SKM-1 treated with dmso at 0.1 percent for 144 hours (cell line): ENCODE results near the gene PTPRN2.
"Not testable (repeated sequence)": the region's sequence is repeated elsewhere in the genome, so short reads cannot be mapped to it uniquely, and the experiment has no call there.

ENCODE experiments used
- DNase-seq: peaks from one replicate; lab custom pipeline; 2025; ENCODE audit not compliant: unreplicated experiment; lab: John Stamatoyannopoulos, UW

Gene PTPRN2

DNA sequence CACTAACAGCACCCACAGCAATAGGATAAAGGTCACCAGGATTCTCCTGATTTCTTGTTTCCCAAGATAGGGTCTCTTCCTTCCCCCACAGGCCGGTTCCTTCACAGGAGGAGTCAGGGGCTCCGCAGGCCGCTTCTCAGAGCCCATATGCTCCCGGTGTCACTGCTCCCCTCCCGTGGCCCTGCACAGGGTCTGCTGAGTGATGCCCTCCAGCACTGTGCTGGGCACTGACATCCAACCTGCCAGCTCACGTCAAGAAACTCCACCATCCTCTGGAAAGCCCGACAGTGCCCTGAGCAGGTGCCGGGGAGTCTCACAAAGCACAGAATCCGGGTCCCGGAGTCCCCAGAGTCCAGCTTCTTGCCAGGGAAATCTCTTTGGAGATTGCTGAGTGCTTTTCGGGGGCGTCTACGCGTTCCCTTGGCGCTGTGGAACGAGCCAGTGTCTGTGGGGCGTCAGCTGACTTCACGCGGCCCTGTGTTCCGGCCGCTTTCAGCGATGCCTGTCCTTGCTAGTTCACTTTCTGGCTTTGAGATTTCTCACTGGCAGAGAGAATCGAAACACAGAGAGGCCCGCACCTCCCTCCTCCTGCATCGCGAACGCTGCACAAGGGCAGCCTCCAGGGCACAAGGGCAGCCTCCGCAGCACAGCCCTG, 683.3 kb downstream of the PTPRN2 start:
- no peak for DNase-seq

DNA sequence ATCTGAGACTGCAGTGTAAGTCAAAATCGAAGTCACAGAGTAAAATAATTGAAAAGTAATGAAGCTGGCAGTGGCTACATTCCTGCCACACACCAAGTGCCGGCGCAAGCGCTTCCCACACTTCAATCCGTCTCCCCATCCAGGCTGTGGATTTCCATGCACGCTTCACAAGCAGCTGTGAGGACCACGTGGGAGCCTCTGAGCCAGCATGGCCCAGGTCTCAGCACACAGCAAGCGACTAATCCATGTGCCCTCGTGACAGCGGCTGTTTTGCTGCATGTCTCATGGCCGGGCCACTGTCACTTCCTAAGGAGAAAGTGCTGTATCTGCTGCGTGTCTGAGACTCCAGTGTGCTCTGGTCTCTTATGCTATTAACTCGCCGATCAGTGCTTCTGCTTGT, 683.9 kb downstream of the PTPRN2 start:
- DNase-seq = no peak

DNA sequence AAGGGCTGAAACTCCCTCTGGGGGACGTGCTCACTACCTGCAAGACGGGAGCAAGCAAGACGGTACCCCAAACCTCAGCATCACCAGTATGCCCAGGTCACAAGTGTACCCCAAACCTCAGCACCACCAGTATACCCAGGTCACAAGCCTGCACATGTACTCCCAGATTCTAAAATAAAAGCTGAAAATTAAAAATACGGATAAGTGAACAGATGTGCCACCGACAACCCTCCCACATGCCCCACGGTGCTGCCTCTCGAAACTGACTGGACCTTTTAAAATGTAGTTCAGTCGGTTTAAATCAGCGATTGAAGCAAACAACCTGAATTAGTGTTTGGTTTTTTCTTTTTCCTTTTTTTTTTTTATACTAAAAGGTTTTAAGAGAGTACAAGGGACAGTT, 684.3 kb downstream of the PTPRN2 start:
- no peak for DNase-seq

DNA sequence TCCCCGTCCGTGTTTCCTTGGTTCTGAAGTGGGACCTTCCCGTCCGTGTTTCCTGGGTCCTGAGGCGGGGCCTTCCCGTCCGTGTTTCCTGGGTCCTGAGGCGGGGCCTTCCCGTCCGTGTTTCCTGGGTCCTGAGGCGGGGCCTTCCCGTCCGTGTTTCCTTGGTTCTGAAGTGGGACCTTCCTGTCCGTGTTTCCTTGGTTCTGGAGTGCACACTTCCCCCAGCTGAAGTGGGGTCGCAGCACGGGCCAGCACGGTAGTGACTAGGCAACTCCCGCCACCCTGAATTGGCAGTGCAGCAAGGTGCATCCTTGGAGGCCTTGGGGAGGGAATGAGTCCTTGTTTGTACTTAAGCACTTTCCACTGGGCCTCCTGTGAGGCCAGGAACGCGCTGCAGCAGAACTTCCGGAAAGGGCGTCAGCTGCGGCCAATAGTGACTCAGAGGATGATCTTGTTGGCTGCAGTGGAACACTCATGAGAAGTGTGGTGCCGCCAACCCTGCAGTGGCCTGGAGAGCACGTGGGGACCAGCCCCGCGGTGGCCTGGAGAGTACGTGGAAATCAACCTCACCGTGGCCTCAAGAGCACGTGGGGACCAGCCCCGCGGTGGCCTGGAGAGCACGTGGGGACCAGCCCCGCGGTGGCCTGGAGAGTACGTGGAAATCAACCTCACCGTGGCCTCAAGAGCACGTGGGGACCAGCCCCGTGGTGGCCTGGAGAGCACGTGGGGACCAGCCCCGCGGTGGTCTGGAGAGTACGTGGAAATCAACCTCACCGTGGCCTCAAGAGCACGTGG, 685.6 kb downstream of the PTPRN2 start:
- not testable (repeated sequence) for DNase-seq

DNA sequence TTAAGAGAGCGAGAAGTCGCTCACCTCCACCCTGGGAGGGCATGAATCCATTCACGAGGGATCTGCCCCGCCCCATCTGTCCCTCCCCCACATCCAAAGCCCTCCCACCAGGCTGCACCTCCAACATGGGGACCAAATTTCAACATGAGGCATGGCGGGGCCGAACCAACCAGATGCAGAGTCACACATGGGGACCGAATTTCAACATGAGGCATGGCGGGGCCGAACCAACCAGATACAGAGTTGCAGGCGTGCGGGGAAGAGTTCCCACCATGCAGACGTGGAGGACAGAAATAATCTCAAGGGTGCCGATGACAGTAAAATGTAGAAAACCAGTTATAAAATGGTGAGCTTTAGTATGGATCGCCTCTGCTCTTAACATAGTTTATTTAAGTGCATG, 686.5 kb downstream of the PTPRN2 start:
- DNase-seq = no peak

DNA sequence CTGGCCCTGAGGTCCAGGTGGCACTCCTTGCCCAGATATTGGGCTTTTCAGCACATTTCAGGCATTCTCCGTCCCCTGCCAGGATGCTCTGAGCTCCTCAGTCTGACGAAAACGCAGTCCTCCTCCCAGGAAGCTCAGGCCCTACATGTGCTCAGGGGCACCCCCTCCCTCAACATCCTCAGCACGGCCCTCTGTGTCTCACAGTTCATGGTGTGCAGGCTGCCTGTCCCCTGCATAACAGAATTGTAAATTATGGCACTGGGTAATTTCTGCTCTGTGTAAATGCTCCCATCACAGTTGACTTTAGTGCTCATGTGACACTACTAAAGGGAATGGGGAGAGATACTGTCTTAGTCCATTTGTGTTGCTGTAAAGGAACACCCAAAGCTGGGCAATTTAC, 687.1 kb downstream of the PTPRN2 start:
- no peak for DNase-seq

DNA sequence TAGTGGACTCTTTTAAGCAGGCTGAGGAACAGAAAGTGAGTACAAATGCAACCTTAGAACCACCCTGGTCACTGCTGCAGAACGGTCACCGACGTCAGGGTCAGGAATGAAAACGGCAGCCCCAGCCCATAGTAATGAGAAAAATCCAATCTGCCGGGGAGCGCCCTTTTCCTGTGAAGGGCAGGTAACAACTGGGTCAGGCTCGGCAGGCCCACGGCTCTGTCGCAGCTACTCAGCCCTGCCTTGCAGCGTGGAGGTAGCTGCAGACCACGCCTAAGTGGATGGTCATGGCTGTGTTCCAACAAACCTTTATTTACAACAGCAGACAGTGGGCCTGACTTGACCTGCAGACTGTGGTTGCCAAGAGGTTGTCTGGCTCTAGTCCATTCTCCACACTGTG, 687.6 kb downstream of the PTPRN2 start:
- no peak for DNase-seq

DNA sequence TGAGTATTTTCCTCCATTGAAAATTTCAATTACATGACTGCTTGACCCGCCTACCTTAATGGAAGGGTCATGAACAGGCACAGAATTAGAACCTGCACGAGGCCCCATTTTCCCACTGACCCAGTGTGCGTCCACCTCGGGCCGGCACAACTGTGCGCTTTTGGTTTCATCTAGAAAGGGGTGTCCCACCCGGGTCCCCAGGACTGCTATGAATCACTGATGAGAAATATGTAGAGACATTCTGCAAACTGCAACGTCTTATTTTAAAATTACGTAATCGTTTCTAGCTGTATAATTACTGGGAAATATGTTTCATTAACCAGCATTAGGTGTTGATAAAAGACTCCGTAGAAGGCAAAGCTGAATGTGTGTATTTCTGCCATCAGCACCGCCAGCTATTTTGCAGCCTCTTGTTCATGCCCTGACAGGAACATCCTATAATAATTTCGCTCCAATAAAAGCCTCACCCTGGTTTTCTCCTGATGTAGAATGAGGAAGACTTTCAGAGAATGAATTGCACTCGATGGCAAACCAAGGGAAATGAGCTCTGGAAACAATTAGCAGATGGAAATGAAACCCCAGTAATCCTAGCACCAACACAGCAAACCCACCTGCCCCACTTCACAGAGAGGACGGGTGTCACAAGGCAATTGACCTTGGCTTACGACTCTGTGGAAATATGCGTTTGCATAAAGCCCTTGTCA, 688.7 kb downstream of the PTPRN2 start:
- no peak for DNase-seq

DNA sequence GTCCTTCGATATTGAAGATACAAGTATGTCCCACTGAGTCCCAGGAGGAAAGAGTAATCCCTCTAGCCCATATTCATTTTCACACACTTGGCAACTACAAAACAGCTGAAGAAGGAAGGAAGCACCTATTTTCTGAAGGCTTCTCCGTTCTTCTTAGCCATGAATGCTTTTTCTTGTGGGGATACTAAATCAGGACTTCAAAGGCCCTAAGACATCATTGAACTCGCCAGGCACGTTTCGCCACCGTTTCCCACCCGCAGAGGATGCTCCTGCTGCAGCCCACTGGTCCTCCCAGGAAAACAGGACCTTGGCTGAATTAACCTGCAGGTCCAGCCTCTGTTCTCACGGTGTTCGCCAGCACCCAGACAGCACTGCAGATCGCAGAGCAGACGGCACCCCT, 689.4 kb downstream of the PTPRN2 start:
- DNase-seq = no peak

DNA sequence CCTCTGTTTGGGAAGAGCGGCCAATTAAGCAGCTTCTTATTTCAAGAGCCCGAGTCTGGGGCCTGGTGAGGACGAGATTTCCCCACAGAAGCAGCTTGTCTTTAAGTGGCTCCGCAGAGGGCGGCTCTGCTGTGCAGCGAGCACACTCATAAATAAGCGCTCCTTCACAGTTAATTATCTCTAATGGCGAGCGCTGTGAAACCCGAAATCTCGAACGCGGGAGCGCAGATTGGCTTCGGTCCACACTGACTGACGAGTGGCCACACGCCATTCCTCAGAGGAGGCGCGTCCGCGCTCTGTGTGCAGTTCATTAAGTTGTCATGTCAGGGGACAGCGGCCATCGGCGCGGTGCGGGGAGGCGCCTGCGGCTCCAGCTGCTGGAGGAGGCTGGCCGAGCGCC, 689.9 kb downstream of the PTPRN2 start:
- DNase-seq = no peak

DNA sequence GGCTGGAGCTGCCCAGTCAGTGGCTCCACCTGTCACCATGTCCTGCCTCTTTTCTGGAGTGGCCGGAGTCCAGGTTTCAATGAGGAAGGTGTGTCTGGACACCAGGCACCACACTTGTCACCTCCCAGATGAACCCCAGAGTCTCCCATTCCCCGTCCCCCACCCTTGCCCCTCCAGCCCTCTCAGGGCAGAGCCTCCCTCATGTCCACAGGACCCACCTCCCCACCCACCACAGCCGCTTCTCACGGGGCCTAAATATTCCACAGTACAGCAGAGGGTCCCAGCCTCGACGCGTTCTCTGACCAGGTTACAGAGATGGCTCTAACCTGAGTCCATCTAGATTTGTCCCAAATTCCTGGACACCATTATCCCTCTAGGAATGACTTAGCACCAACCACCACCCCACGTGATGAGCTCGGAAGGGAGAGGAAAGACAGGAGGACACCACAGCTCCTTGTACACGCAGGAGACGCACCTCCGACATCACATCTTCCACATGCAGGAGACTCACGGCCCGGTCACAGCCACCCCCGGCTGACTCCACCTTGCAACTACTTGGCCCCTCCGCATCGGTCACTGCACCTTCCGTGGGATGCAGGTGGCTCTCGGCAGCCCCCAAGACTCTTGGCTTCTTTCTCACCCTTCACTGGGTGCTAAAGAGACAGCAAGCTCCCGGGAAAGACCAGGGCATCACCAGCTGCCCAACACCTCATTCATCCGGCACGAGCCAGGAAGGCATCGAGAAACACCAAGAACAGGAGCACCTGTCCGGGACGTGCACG, 690.7 kb downstream of the PTPRN2 start:
- no peak for DNase-seq

DNA sequence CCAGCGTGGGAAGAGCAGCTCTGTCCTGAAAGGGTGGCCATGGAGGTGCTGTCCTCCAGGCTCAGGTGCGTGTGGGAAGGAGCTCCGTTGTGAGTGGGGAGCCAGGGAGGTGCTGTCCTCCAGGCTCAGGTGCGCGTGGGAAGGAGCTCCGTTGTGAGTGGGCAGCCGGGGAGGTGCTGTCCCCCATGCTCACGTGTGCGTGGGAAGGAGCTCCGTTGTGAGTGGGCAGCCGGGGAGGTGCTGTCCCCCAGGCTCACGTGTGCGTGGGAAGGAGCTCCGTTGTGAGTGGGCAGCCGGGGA, 691.3 kb downstream of the PTPRN2 start:
- DNase-seq = not testable (repeated sequence)

DNA sequence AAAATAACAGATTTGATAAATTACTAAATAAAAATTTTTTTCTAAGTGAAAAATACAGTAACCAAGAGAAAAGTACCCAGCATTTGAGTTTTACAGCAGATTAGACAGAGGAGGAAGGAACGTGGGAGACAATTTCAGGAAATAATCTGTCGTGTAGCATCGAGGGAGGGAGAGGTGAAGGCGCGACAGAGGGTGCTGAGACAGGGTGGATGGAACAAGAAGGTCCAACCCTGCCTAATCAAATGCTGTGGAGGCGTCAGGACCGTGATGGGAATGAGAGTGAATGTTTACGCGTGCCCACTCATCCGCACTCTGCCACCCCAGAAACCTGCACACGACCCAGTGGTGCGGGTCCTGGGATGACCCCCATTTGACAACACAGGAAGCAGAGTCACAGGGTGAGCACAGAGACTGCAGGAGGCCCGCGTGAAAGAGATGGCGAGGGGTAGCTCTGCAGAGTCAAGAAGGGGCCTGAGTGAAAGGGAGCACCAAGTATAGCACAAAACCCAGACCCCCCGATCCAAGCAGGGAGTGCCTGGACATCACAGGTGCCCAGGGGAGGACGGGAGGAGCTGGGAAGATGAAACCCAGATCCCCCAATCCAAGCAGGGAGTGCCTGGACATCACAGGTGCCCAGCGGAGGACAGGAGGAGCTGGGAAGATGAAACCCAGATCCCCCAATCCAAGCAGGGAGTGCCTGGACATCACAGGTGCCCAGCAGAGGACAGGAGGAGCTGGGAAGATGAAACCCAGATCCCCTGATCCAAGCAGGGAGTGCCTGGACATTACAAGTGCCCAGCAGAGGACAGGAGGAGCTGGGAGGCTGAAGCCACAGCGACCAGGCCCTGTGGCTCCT, 691.9 kb downstream of the PTPRN2 start:
- DNase-seq = no peak

DNA sequence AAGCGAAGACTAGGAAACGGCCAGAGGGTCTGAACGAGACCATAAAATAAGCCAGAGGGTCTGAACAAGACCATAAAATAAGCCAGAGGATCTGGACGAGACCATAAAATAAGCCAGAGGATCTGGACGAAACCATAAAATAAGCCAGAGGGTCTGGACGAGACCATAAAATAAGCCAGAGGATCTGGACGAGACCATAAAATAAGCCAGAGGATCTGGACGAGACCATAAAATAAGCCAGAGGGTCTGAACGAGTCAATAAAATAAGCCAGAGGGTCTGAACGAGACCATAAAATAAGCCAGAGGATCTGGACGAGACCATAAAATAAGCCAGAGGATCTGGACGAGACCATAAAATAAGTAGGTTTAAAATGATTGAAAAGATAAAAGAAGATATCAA, 692.5 kb downstream of the PTPRN2 start:
- DNase-seq = not testable (repeated sequence)

DNA sequence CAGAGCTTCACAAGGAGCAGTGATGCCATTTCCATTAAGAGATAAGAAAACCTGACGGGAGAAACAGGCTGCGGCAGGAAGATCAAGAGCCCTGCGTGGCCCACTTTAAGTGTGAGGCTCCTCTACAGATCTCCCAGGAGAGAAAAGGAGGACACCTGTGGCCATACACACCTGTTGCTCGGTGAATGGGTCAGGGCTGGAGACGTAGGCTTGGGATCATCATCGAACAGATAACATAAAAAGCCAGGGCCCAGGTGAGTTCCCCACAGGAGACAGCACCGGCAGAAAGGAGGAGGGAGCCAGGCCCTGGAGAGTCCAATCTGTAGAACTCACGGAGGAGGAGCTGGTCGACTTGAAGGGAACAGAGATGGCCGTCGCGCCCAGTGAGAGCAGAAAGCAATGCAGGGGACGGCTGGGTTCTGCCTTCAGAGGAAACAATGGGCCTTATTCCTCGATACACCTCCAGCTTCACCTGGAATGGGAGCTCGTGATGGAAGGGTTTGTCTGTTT, 694.0 kb downstream of the PTPRN2 start:
- no peak for DNase-seq

DNA sequence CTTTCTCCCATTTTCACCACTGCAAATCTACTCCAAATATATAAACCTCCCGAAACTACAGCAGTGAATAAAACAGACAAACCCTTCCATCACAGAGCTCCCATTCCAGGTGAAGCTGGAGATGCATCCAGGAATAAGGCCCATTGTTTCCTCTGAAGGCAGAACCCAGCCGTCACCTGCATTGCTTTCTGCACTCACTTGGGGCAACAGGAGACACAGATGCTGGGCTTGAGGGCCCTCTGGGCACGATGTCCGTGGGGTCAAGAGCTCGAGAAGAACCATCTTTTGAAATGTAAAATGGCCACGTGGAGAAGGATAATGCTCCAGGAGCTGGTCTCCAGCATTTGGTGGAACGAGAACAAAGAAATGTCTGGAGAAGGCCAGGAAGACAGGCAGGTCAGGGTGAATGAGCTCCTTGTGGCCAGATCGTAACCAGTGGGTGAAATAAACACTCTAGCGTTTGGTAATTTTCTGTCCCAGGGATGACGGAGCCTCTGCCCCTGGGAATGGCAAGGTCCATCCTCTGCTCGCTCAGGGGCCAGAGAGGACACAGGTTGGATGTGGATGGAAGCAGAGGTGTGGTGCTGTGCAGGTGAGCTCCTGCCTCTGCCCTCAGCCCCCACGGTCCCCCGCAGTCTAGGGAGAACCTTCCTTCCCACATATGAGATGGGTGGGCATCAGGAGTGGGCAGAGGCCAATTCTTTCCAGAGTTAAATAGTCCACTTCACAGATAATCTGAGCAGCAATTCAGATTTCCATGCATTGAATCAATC, 694.7 kb downstream of the PTPRN2 start:
- no peak for DNase-seq

DNA sequence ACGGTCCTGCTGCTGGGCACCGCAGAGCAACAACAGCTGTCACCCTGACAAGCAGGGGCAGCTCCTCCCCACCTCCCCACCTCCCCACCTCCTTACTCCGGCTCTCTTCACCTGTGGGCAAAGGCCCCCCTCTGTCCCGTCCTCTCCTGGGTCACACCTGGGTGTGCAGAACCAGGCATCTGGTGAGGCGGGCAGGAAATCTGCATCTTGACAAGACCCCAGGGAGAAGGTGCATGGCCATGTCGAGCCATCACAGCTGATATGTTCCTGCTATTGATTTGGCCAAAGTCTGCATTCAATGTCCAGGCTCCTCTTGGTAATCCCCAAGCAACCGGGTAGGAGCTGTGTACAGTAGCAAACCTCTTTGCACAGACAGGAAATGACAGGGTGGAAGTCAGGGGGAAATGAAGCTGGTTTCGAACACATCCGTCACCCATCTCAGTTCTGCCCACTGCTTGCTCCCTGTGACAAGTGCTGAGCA, 696.7 kb downstream of the PTPRN2 start:
- DNase-seq = no peak

DNA sequence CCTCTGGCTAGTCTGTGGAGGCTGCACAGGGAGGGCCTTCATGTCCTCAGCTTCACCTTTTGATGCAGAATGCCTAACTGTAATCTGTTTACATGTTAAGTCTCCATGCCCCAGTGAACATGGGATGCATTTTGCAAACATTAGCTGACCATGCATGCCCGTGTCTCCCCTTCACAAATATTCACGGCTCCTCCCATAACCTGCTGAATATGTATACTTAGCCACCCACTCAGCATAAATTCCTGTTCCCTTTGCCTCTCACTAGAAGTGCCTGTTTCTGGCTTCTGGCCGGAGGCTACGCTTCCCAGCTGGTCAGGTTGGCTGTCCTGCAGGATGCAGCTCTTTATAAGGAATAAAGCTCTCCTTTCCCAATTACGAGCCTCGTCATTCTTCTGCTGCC, 698.1 kb downstream of the PTPRN2 start:
- no peak for DNase-seq

DNA sequence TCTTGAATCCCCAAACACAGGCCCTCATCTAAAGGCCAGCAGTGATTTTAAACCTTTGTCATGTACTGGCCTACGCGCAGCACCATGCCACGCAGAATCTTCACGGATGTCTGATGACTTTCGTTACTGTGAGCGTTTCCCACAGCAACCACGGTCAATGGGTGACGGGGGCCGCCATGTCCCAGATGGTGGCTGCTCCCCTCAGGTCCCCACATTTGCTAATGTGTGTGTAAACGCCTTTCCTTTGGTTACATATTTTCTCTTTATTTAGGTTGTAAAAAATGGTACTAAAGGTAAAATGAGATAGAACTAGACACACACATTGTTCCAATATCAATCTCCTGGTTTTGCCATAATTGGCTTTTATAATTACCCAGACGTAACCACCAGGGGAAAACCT, 699.0 kb downstream of the PTPRN2 start:
- DNase-seq = no peak

DNA sequence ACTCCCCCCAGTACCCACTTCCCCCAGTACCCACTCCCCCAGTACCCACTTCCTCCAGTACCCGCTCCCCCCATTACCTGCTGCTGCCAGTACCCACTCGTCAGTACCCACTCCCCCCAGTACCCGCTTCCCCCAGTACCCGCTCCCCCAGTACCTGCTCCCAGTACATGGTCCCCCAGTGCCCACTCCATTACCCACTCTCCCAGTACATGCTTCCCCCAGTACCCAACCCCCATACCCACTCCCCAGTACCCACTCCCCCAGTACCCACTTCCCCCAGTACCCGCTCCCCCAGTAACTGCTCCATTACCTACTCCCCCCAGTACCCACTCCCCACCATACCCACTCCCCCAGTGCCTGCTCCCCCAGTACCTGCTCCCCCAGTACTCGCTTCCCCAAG, 700.2 kb downstream of the PTPRN2 start:
- DNase-seq = no peak
